Measurements from ENCODE around the gene UBTF.

- TF ChIP-seq CTCF (IDR thresholded peaks at IDR 0.05) (no peak), POLR2A (IDR thresholded peaks at IDR 0.05) (no peak)
Observed at GRCh38 chr17:44190481-44190880, 29.0 kb downstream of the UBTF start.

Measured in ovary (tissue), 3 donors.